GM18507 (cell line): Measurements from ENCODE around the gene ZBTB22.

ENCODE experiments used
- DNase-seq: peaks from one replicate; pipeline ENCODE4 v3.0.0; 2011; ENCODE audit warnings: low read depth; ENCODE audit not compliant: insufficient read length; ENCODE audit errors: extremely low spot score
- FAIRE-seq: peaks from 2 replicates; lab custom pipeline; 2011; peaks lifted over from hg19 to GRCh38; lab: Jason Lieb, UNC

Gene ZBTB22

GRCh38 chr6:33335916-33336315 lies 18.4 kb upstream of the ZBTB22 start:
- DNase-seq (no peak), FAIRE-seq (no peak)

DNA sequence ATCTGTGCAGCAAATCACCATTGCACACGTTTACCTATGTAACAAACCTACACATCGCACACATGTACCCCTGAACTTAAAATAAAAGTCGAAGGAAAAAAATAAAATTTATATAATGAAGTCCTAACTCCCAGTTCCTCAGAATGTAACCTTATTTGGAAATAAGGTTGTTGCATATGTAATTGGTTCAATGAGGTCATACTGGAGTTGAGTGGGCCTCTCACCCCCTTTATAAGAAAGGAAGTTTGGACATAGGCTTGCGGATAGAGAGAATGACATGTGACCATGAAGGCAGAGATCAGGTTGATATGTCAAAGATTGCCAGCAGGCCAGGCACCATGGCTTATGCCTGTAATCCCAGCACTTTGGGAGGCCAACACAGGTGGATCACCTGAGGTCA lies 16.1 kb upstream of the ZBTB22 start:
- DNase-seq = no peak
- no peak for FAIRE-seq

DNA sequence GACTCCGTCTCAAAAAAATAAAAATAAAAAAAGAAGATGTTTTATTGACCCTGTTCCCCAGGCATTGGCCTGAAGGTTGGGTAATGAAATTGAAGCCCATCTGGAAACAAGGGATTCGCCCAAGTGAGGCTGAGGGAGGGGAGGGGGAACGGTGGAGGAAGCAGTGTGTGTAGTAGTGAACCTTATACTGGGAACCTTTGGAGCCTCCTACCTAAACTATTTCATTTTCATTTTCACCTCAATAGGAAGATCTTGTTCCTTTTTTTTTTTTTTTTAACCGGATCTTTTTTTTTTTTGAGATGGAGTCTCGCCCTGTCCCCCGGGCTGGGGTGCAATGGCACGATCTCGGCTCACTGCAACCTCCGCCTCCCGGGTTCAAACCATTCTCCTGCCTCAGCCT lies 13.2 kb upstream of the ZBTB22 start:
- no peak for DNase-seq
- FAIRE-seq = no peak

DNA sequence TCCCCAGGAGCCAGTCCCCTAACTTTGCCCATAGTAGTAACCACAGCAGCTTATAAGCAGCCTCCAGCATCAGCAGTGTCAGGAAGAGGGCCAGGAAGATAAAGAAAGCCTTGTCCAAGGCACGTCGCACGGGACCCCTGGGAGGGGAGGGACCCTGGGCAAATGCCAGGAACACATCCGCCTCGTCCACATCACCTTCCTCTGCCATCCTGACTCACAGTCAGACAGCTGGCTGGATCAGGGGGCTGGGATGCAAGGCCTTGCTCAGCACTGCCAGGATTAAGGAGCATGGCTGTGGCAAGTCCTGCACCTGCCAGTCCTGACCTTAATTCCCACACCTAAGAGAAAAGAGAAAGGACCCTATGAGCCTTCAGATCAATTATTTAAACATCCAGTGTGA lies 11.5 kb upstream of the ZBTB22 start:
- FAIRE-seq (no peak), DNase-seq (no peak)

- FAIRE-seq (no peak), DNase-seq (no peak)
These were observed 6.6 kb upstream of the ZBTB22 start for GRCh38 chr6:33324125-33324524.

DNA sequence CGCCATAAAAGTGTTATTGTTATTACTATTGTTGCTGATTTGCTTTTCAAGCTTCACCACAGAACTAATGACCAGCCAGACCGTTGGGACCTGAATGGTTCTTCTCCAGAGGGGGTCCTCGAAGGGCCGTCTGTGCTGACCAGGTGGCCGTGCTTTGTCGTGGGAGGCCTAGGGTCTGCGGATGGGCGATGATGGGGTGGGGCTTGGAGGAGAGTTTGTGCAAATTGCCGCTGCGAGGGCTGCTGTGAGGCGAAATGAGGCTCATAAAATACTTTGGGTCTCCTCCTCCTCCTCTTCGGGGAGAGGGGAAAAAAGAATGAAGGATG lies 6.0 kb upstream of the ZBTB22 start:
- no peak for FAIRE-seq
- no peak for DNase-seq

DNA sequence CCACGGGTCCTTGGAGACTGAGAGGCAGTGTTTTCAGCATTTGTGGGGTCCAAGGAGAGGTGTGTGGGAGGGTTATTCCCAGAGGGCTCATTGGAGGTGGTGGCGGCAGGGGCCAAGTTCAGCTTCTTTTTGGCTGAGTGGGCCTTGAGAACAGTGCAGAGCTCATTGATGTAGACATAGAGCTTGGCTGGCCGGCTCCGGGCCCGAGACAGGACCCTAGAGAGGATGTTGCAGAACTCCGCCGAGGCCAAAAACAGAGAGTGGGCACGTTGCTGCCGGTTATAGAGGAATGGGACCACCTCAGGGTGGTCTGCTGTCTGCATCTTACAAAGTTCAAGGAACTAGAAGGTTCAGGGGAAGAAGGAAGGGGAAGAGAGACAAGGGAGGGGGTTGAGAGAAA lies 3.7 kb upstream of the ZBTB22 start:
- no peak for FAIRE-seq
- no peak for DNase-seq

DNA sequence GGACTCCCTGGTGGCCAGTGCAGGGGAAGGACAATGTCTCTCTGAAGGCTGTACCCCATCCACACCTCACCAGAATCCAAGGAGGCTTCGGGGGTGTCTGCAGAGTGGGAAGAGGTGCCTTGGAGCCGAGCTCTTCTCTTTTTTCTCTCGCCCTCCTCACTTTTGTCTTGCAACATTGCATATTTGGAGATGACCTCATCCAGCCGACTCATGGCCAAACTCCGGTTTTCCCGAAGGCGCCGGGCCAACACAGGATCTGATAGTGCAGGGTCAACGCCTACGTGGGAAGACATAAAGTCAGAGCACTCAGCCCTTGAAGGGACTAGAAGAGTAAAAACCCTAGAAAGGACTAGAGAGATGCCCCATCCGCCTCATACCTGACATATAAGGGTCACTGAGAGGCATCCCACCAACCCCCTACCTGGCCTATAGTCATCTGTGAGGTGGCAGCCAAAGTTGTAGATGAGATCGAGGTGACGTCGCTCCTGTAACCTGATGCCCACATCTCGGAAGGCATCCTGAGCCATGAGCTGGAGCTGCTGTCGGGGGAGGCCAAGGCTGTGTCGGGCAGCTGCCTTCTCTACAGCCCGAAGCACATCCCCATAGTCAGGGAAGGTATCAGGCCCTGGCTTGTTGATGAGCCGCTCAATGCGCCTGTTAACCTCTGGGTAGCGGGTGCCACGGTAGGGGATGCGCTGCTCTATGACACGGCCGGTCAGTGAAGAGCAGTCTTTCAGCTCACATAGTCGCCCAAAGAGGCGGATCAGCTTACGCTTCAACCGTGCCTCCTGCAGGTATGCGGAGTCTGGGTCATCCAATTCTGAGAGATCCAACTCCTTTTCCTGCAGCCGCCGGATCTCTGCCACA lies 3.0 kb upstream of the ZBTB22 start:
- FAIRE-seq (no peak), DNase-seq (no peak)

- DNase-seq (no peak), FAIRE-seq (no peak)
These were observed 2.4 kb upstream of the ZBTB22 start for GRCh38 chr6:33319939-33320314.

DNA sequence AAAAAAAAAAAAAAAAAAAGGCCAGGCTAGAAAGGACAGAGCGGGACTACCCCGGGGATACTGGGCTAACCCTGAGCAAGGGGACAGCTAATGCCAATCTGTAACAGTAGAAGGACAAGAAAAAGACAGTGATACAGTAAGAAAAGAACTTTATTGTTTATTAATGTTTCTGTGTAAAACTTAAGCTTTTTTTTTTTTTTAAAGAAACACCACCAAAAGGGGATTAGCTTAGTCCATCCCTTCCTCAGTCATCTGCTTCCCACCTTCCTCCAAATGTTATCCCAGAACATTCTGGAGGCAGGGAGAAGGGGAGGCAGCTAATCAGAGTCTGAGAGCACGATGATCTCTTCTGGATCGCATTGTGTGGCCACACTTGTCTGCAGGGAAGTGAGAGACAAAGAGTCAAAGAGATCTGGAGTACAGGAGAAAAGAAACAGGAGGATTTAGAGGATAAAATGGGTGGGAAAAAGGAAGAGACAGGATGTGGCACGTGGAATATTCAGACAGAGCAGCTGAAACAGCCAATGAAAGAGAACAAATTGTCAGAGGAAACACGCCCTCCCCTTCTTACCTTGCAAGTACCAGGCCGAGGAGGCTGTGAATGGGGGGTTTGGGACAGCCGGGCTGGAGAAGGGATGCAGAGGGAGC lies 1.0 kb upstream of the ZBTB22 start:
- no peak for FAIRE-seq
- DNase-seq = no peak

- no peak for FAIRE-seq
- no peak for DNase-seq
These were observed 200 bp downstream of the ZBTB22 start for GRCh38 chr6:33317419-33317668.

DNA sequence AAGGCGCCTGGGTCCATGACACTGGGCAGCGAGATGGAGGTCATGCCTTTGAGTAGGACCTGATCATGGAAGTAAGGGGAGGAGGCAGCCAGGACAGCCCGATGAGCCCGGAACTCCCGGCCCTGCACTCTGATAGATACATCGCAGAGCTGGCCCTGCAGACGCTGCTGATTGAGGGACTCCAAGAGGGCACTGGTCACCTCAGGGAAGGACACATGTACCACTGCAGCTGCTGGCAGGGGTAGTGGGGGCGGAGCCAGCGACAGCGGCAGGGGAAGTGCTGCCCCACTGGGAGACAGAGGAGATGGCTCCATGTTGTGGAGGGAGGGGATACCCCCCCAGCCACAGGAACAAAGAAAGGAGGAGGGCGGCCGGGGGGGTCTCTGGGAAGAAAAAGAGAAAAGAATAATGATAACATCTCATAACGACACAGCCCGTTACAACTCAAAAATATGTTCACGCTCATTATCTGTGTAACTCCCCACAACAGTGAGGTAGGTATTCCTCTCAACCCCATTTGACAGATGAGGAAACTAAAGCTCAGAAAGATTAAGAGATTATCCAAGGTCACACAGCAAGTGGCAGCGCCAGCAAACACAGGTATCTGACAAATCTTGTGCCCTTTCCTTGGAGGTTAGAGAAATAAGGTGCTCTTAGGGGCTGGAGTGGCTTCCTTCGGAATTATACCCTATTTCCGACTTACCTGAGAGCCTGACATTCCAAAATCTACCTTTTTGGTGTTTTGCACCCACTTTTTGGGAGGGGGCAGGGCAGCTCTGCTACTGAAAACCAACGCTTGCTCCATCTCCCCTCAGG lies 733 bp downstream of the ZBTB22 start:
- DNase-seq (no peak), FAIRE-seq (no peak)

DNA sequence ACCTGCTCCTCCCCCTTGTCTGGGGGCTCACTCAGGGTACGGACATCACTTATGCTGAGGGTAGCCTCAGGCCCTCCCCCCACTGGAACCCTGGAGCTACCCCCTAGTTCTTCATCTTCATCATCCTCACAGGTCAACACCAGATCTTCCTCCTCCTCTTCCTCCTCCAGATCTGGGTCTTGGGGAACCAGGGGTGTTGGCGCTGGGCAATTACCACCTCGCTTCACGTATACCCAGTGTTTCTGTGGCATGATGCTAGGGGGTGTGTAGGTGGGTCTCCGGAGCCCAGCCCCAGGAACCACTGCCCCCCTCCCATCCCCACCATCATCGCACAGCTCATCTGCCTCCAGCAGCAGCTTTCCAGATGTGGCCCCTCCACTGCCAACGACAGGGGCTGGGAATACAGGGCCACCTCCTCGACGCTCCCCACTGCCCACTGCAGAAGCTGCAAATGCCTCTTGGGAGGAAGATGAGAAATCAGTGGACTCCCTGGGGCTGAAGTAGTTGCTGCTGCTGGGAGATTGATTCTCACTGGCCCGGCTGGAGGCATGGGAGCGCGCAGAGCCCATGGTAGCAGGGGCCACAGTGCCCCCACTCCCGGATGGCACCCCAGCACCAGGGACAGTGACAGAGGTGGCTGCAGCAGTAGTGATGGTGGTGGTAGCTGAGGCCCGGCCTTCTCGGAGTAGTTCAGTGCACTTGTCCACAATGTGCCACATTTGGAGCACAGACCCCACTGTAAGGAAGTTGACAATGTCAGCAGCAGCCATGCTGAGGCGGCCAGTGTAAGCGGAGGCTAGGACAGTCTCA lies 1.5 kb downstream of the ZBTB22 start:
- FAIRE-seq (no peak), DNase-seq (no peak)

- FAIRE-seq = no peak
These were observed 2.4 kb downstream of the ZBTB22 start for GRCh38 chr6:33314943-33315792.

DNA sequence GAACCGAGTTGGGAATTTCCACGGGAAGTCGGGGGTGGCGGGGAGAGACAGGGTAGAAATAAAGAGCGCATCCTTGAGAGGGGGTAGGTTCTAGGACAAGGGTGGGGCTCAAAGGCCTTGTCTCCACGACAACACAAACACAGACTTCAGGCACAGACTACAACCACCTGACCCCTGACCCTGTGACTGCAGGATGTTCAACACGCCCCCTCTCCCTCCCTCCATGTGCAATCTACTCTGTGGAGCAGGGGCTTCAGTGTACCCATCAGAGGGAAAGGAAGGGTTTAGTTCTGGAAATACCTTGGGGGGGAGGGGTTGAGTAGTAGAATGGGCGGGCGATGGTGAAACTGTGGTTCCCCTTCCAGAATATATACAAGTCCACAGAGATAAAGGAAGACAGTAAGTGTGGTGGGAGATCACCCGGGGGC lies 3.0 kb downstream of the ZBTB22 start:
- FAIRE-seq (peak; percentile 67), DNase-seq (no peak)

More at GRCh38 chr6:33314943-33315792, 2.4 kb downstream of the ZBTB22 start:
- DNase-seq = no peak

DNA sequence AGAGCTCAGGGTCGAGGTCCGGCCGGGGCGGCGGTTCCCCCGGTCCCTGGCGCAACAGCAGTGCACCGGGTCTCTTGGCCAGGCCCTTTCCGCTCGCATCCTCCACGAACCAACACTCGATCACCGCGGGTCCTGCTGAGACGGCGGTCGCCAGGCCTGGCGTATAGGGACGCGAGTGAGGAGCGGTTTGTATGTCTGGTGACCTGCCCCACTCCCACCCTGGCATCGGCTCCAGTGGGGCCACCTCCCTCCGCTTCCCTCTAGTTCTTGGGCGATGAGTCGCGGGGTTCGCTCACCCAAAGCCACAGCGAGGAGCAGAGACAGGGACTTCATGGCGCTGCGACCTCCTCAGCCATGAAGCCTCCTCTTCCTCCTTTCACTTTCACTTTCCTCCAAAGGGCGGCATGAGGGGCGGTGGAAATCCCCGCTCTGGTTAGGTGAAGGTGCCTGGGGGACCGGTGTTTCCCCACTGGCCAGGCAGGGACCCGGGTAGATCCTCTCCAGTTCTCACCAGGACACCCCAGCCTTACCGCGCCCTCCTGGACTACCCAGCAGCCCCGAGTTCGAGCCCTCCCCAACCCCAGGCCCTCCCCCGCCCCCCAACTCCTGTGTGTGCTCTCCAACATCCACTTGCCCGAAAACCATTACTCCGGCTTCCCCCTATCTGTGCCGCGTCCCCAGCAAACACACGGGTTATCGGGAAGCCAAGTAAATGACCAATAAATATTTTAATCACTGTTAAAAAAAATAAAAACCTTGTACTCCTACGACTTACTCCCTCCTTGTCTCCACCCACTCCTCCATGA lies 3.6 kb downstream of the ZBTB22 start, which contains the start of gene TAPBP:
TAPBP (minus strand) TSS at position 370 of the 806 bp plus-strand sequence; CDS start at position 333, 37 bp downstream.
- FAIRE-seq (peak; percentile 89), DNase-seq (peak; percentile 68)

- no peak for DNase-seq
- FAIRE-seq = no peak
These were observed 4.3 kb downstream of the ZBTB22 start for GRCh38 chr6:33313105-33313708.
